Prostate gland (tissue), 2 donors: ENCODE data around the gene SNX17. TPM values are rescaled to one million over a fixed set of nuclear protein-coding genes. Genes with fewer than 3 reads are reported as not detected.

Experiments
- DNase-seq: peaks from one replicate; pipeline ENCODE4 v3.0.0-alpha.2; 2019; ENCODE audit warnings: low spot score
- H3K27ac ChIP-seq, 2 donors: fragments of 200-600 bp; sonication (generic); 2 replicates each; pipeline ENCODE4 v1.5.1; 2017 to 2019
- H3K27me3 ChIP-seq: fragments of 200-600 bp; sonication (generic); replicated peaks from 2 replicates; pipeline ENCODE4 v1.5.1; 2019; ENCODE audit not compliant: insufficient read depth
- H3K36me3 ChIP-seq, 2 donors: fragments of 200-600 bp; sonication (generic); 1 replicate in 1 of 2; 2 replicates in 1 of 2; pipeline versions ENCODE4 v1.5.1 to v1.8.1; 2017 to 2019
- H3K4me1 ChIP-seq: fragments of 200-600 bp; sonication (generic); replicated peaks from 2 replicates; pipeline ENCODE4 v1.5.1; 2019
- H3K4me3 ChIP-seq, 2 donors: fragments of 200-600 bp; sonication (generic); 2 replicates each; pipeline ENCODE4 v1.5.1; 2017 to 2019
- H3K9me3 ChIP-seq: fragments of 200-600 bp; sonication (generic); 2 replicates; pipeline ENCODE4 v1.5.1; 2017
- CTCF ChIP-seq, 4 experiments: fragments of 200-600 bp in 2 of 4; fragments of 450-650 bp in 2 of 4; sonication (generic) in 2 of 4; IDR thresholded peaks; 1 replicate in 3 of 4; 2 replicates in 1 of 4; pipeline ENCODE4 v1.5.1; 2016 to 2019; ENCODE audit warnings: antibody characterized with exemption in 4 of 4, mild to moderate bottlenecking in 2 of 4, moderate library complexity in 2 of 4
- POLR2A ChIP-seq: fragments of 450-650 bp; IDR thresholded peaks from one replicate; pipeline ENCODE4 v1.6.1; 2016; ENCODE audit warnings: antibody characterized with exemption, mild to moderate bottlenecking
- POLR2AphosphoS5 ChIP-seq: sonication (generic); formaldehyde crosslinking; IDR thresholded peaks from one replicate; pipeline ENCODE4 v1.6.1; 2017; ENCODE audit warnings: antibody characterized with exemption
- WGBS: methylation state at CpG from one replicate; pipeline ENCODE4 v1.1.5; 2018; 5-methylcytosine and 5-hydroxymethylcytosine counted together
- intact Hi-C: fragments of 100-400 bp; cut with DNase I; formaldehyde crosslinking; loops from one replicate; pipeline ENCODE4 v1.14.2; 2022
- total RNA-seq, 2 donors: library from RNA; depleted of rRNA; stranded (reverse); fragments of >200 nt; gene quantifications; one replicate each; pipeline ENCODE4 v1.1.0, GENCODE V29; 2016

SNX17 gene
- total RNA-seq, 2 donors from 2014 or later = 127 to 134 TPM

GRCh38 chr2:27323596-27324285 is 46.7 kb upstream of the SNX17 start:
- Histone ChIP-seq H3K4me3 (peak overlapping the region; percentile 61 to 64), H3K27me3 (no peaks in the 10 kb centered on the region), H3K36me3 (peaks cover 7 to 8% of the 10 kb centered on the region in 2 donors), H3K4me1 (peaks cover 10% of the 10 kb centered on the region), H3K27ac (peak overlapping the region; percentile 87 to 92), H3K9me3 (no peaks in the 10 kb centered on the region)
- no peak for TF ChIP-seq POLR2A
- TF ChIP-seq CTCF (IDR thresholded peaks at IDR 0.05) = no peak
- TF ChIP-seq POLR2AphosphoS5 = no peak
- whole genome bisulfite sequencing = 12% methylated on average over 5 of the region's 5 CpGs
- no peak for DNase-seq
- intact Hi-C loops = loop anchor here (5.0 kb wide), 1 partner anchor 34 kb away; the partner anchor contains the start of gene GTF3C2

- Histone ChIP-seq H3K27ac (no peak overlapping the region), H3K36me3 (peaks cover 7 to 18% of the 10 kb centered on the region in 2 donors), H3K27me3 (no peaks in the 10 kb centered on the region), H3K9me3 (no peaks in the 10 kb centered on the region), H3K4me1 (peaks cover 10% of the 10 kb centered on the region), H3K4me3 (no peak overlapping the region)
- no peak for DNase-seq
- no peak for TF ChIP-seq POLR2AphosphoS5
- TF ChIP-seq CTCF (IDR thresholded peaks at IDR 0.05) = no peak
- no peak for TF ChIP-seq POLR2A
- WGBS = 97% methylated on average over 5 of the region's 5 CpGs
- intact Hi-C loops = loop anchor here (5.0 kb wide), 2 partner anchors 33 to 43 kb away; partner anchors contain the start of gene GTF3C2
Observed at GRCh38 chr2:27324720-27325119, 45.7 kb upstream of the SNX17 start.

GRCh38 chr2:27335311-27335710 is 35.1 kb upstream of the SNX17 start:
- Histone ChIP-seq H3K9me3 (no peaks in the 10 kb centered on the region), H3K27ac (no peak overlapping the region), H3K27me3 (no peaks in the 10 kb centered on the region), H3K36me3 (peaks cover 7 to 16% of the 10 kb centered on the region in 2 donors), H3K4me1 (no peaks in the 10 kb centered on the region), H3K4me3 (no peak overlapping the region)
- 93% methylated on average over 3 of the region's 3 CpGs for WGBS
- intact Hi-C loops = no loop called here
- TF ChIP-seq POLR2A (no peak), CTCF (IDR thresholded peaks at IDR 0.05) (no peak), POLR2AphosphoS5 (no peak)
- no peak for DNase-seq

- H3K4me1 ChIP-seq = no peaks in the 10 kb centered on the region
- no peaks in the 10 kb centered on the region for H3K9me3 ChIP-seq
- intact Hi-C loops = no loop called here
- no peak for DNase-seq
- H3K27ac ChIP-seq = no peak overlapping the region
- H3K36me3 ChIP-seq = peaks cover 10 to 16% of the 10 kb centered on the region in 2 donors
- H3K27me3 ChIP-seq = no peaks in the 10 kb centered on the region
- TF ChIP-seq CTCF (IDR thresholded peaks at IDR 0.05) = no peak
- TF ChIP-seq POLR2AphosphoS5 = no peak
- no peak for TF ChIP-seq POLR2A
- 90% methylated on average over 7 of the region's 7 CpGs for WGBS
- H3K4me3 ChIP-seq = no peak overlapping the region
Observed at GRCh38 chr2:27336173-27336572, 34.2 kb upstream of the SNX17 start.

GRCh38 chr2:27347641-27348040 is 22.8 kb upstream of the SNX17 start:
- peaks cover 0 to 10% of the 10 kb centered on the region in 2 donors for H3K36me3 ChIP-seq
- H3K27ac ChIP-seq = no peak overlapping the region
- no peaks in the 10 kb centered on the region for H3K27me3 ChIP-seq
- H3K9me3 ChIP-seq = no peaks in the 10 kb centered on the region
- no peaks in the 10 kb centered on the region for H3K4me1 ChIP-seq
- DNase-seq = no peak
- TF ChIP-seq POLR2A (no peak), CTCF (IDR thresholded peaks at IDR 0.05) (no peak), POLR2AphosphoS5 (no peak)
- 89% methylated on average over 2 of the region's 2 CpGs for whole genome bisulfite sequencing
- intact Hi-C loops = no loop called here
- no peak overlapping the region for H3K4me3 ChIP-seq
